ENCODE results near the gene CYSLTR2.

CYSLTR2 gene

DNA sequence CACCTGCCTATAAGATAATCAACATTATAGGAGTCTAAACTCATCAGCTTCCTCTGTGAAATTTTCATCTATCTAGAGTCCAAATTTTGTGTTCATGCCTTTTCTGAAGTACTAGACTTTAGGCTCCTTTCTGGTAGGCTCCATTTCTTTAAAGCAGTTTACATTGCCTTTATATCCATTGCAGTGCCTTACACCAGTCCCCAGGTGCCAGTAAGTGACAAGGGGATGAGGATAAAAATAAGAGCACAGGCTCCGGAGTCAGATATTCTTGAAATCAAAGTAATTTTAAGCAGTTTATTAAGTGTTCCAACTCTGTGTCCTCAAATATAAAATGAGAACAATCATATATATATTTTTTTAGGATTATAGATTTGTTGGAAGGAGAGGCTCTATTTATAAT lies 10.6 kb upstream of the CYSLTR2 start:
- no peaks in the 10 kb centered on the region for H3K36me3 ChIP-seq (ENCODE audit: low read length)
- H3K4me3 ChIP-seq (ENCODE audit: insufficient read depth, low read length, poor library complexity, severe bottlenecking), result no peak overlapping the region
- no peak overlapping the region for H3K9ac ChIP-seq (ENCODE audit: low read length)
- no peak overlapping the region for H3K27ac ChIP-seq (ENCODE audit: low read depth, low read length)
- no peaks in the 10 kb centered on the region for H3K27me3 ChIP-seq (ENCODE audit: low read length)
- no peaks in the 10 kb centered on the region for H3K9me2 ChIP-seq (replicated peaks; ENCODE audit: insufficient read depth, low read length)
- TF ChIP-seq, protein P1, sequence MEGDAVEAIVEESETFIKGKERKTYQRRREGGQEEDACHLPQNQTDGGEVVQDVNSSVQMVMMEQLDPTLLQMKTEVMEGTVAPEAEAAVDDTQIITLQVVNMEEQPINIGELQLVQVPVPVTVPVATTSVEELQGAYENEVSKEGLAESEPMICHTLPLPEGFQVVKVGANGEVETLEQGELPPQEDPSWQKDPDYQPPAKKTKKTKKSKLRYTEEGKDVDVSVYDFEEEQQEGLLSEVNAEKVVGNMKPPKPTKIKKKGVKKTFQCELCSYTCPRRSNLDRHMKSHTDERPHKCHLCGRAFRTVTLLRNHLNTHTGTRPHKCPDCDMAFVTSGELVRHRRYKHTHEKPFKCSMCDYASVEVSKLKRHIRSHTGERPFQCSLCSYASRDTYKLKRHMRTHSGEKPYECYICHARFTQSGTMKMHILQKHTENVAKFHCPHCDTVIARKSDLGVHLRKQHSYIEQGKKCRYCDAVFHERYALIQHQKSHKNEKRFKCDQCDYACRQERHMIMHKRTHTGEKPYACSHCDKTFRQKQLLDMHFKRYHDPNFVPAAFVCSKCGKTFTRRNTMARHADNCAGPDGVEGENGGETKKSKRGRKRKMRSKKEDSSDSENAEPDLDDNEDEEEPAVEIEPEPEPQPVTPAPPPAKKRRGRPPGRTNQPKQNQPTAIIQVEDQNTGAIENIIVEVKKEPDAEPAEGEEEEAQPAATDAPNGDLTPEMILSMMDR (IDR thresholded peaks at IDR 0.05; ENCODE audit: insufficient read depth, low read length, poor library complexity, severe bottlenecking), result no peak
- no peak for TF ChIP-seq EZH2phosphoT487 (conservative IDR thresholded peaks at IDR 0.05; ENCODE audit: low read length)
- H3F3A ChIP-seq (ENCODE audit: insufficient read depth), result no peaks in the 10 kb centered on the region
- H2AFZ ChIP-seq (ENCODE audit: low read depth, low read length, severe bottlenecking), result no peak overlapping the region
- H3K79me2 ChIP-seq (ENCODE audit: insufficient read depth, low read length), result no peaks in the 10 kb centered on the region
- no peak overlapping the region for H3K4me2 ChIP-seq (ENCODE audit: low read depth, low read length, poor library complexity, severe bottlenecking)
- no peaks in the 10 kb centered on the region for H4K20me1 ChIP-seq (ENCODE audit: low read depth, low read length)
- H3K9me3 ChIP-seq (ENCODE audit: insufficient read depth, low read length), result no peaks in the 10 kb centered on the region

DNA sequence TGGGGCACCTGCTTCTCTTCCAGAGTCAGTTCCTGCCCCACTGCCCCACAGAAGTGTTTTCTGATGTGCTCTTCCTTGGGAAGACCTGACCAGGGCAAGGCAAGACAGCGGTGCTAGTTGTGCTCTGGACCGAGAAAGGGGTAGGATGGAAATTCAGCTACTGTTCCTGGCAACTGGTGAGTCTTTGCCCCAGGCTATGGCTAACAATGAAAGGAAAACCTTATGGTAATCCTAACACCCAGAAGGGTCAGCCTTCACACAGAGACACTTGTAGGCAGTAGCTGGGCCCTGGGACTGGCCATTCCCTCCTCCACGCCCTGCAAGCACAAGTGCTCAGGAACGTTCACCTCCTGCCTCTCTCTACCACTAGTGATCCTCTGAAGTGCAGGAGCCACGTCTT lies 9.6 kb upstream of the CYSLTR2 start:
- Histone ChIP-seq H2AFZ (ENCODE audit: low read depth, low read length, severe bottlenecking) (no peak overlapping the region), H3K4me2 (ENCODE audit: low read depth, low read length, poor library complexity, severe bottlenecking) (no peak overlapping the region), H3F3A (ENCODE audit: insufficient read depth) (no peaks in the 10 kb centered on the region), H3K4me3 (ENCODE audit: insufficient read depth, low read length, poor library complexity, severe bottlenecking) (no peak overlapping the region), H3K36me3 (ENCODE audit: low read length) (no peaks in the 10 kb centered on the region), H3K9me2 (replicated peaks; ENCODE audit: insufficient read depth, low read length) (no peaks in the 10 kb centered on the region), H4K20me1 (ENCODE audit: low read depth, low read length) (no peaks in the 10 kb centered on the region), H3K79me2 (ENCODE audit: insufficient read depth, low read length) (no peaks in the 10 kb centered on the region), H3K9me3 (ENCODE audit: insufficient read depth, low read length) (no peaks in the 10 kb centered on the region), H3K27ac (ENCODE audit: low read depth, low read length) (no peak overlapping the region), H3K9ac (ENCODE audit: low read length) (no peak overlapping the region), H3K27me3 (ENCODE audit: low read length) (no peaks in the 10 kb centered on the region)
- TF ChIP-seq, protein P1 (IDR thresholded peaks at IDR 0.05; ENCODE audit: insufficient read depth, low read length, poor library complexity, severe bottlenecking), result no peak
- no peak for TF ChIP-seq EZH2phosphoT487 (conservative IDR thresholded peaks at IDR 0.05; ENCODE audit: low read length)

DNA sequence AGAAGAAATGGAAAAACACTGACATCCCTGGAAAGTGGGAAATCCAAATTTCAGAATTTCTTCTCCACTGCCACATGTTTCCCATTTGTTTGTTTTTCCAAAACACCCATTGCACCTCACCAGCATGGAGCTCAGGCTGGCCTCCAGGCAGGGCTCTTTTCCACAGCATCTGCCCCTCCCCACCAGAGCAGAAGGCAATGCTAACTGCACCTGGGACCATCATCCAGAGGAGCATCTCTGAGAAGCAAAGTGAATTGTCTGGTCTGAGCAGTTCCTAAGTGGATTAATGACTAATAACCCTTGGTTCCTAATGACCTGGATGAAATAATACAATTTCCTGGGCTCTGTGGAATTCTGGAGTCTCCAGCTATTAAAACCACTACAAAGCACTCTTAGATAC lies 8.8 kb upstream of the CYSLTR2 start:
- no peaks in the 10 kb centered on the region for H3K36me3 ChIP-seq (ENCODE audit: low read length)
- H3K9ac ChIP-seq (ENCODE audit: low read length), result no peak overlapping the region
- H3K79me2 ChIP-seq (ENCODE audit: insufficient read depth, low read length), result no peaks in the 10 kb centered on the region
- H4K20me1 ChIP-seq (ENCODE audit: low read depth, low read length), result no peaks in the 10 kb centered on the region
- no peaks in the 10 kb centered on the region for H3K9me3 ChIP-seq (ENCODE audit: insufficient read depth, low read length)
- TF ChIP-seq, protein P1 (IDR thresholded peaks at IDR 0.05; ENCODE audit: insufficient read depth, low read length, poor library complexity, severe bottlenecking), result no peak
- TF ChIP-seq EZH2phosphoT487 (conservative IDR thresholded peaks at IDR 0.05; ENCODE audit: low read length), result no peak
- H3K27ac ChIP-seq (ENCODE audit: low read depth, low read length), result no peak overlapping the region
- H3K27me3 ChIP-seq (ENCODE audit: low read length), result no peaks in the 10 kb centered on the region
- no peak overlapping the region for H2AFZ ChIP-seq (ENCODE audit: low read depth, low read length, severe bottlenecking)
- H3K9me2 ChIP-seq (replicated peaks; ENCODE audit: insufficient read depth, low read length), result no peaks in the 10 kb centered on the region
- H3K4me2 ChIP-seq (ENCODE audit: low read depth, low read length, poor library complexity, severe bottlenecking), result no peak overlapping the region
- no peaks in the 10 kb centered on the region for H3F3A ChIP-seq (ENCODE audit: insufficient read depth)
- H3K4me3 ChIP-seq (ENCODE audit: insufficient read depth, low read length, poor library complexity, severe bottlenecking), result no peak overlapping the region

Data from SU-DHL-6 (cell line).